ENCODE results near the gene TTLL11.

DNA sequence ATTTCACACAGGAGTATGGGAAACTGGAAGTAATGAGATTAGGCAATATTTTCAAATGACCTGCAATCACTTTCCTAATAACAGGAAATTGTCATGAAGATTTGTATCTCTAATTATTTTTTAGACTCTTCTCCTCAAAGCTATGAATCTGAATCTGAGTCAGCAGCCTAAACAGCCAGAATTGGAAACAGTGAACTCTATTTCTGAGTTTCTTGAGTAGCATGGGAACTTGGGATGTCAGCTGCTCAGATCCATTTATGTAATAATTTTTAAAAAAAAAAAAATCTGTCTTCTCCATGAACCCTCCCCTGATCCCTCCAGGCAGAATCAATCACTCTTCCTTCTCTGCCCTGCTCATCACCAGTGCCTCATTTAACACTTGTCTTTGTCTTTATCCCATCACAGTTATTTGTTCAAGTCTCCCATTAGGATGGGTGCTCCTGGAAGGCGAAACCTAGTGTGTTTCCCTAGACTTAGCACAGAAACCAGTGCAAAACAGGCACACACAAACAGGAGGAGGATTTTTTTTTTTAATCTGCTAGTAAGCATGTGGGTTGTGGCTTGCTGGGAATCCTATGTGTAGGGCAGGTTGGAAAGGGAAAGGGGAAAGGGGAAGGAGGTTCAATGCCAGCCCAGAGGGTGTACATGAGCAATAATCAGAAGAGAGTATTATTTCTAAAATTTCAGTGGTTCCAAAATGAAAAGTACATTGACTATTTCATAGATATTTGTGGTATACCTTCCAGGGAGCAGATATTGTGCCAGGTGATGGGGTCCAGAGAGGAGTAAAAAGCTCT lies 186.8 kb downstream of the TTLL11 start:
- TF ChIP-seq, protein P1, sequence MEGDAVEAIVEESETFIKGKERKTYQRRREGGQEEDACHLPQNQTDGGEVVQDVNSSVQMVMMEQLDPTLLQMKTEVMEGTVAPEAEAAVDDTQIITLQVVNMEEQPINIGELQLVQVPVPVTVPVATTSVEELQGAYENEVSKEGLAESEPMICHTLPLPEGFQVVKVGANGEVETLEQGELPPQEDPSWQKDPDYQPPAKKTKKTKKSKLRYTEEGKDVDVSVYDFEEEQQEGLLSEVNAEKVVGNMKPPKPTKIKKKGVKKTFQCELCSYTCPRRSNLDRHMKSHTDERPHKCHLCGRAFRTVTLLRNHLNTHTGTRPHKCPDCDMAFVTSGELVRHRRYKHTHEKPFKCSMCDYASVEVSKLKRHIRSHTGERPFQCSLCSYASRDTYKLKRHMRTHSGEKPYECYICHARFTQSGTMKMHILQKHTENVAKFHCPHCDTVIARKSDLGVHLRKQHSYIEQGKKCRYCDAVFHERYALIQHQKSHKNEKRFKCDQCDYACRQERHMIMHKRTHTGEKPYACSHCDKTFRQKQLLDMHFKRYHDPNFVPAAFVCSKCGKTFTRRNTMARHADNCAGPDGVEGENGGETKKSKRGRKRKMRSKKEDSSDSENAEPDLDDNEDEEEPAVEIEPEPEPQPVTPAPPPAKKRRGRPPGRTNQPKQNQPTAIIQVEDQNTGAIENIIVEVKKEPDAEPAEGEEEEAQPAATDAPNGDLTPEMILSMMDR (conservative IDR thresholded peaks at IDR 0.05; ENCODE audit: low read length), result no peak
- TF ChIP-seq EZH2phosphoT487 (IDR thresholded peaks at IDR 0.05; ENCODE audit: borderline replicate concordance, low read depth, low read length), result no peak
